NCI-H526 treated with DMSO at 0.1 percent for 48 hours (cell line): ENCODE measurements around the gene CKM.
"Not testable (repeated sequence)": the region's sequence is repeated elsewhere in the genome, so short reads cannot be mapped to it uniquely, and the experiment has no call there.

ENCODE experiments used
- DNase-seq: peaks from one replicate; lab custom pipeline; 2025; lab: John Stamatoyannopoulos, UW

CKM gene

DNA sequence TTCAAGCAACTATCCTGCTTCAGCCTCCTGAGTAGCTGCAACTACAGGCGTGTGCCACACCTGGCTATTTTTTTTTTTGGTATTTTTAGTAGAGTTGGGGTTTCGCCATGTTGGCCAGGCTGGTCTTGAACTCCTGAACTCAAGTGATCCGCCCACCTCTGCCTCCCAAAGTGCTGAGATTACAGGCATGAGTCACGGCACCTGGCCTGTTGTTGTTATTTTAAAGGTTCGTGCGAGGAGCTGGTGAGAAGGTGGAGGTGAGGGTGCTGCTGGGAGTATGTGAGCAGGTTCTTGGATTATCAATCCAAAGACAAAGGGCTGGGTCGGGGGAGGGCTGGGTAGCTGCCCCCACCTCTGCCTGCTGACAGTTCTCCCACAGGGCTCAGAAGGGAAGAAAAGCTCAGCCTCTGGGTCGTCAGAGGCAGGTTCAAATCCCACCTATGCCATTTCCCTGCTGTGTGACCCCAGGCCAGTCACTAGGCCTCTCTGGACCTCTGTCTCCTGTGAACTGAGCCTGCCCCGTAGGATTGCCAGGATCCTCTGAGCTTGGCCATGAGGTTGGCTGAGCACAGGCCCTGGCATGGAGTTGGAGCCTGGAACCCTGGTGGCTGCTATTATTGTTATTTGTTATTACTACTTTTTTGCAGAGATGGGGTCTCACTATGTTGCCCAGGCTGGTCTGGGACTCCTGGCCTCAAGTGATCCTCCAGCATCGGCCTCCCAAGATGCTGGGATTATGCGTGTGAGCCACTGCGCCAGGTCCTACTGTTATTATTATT lies 1.5 kb downstream of the CKM start:
- no peak for DNase-seq

DNA sequence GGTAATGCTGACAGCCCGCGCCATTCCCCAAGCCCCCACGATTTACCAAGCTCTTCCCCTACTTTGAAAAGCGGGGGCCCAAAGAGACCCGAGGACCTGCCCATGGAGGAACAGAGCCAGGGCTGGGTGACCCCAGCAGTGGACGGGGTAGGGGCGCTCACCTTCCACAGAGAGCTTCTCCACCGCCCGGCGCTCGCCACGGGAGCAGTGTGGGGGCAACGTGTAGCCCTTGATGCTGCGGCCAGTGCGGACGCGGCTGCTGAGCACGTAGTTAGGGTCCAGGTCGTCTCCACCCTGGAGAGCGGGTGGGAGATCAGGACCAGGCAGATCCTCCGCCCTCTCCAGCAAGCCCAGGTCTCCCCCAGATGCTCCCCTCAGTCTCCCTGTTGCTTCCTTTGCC lies 7.4 kb downstream of the CKM start:
- DNase-seq, result no peak

DNA sequence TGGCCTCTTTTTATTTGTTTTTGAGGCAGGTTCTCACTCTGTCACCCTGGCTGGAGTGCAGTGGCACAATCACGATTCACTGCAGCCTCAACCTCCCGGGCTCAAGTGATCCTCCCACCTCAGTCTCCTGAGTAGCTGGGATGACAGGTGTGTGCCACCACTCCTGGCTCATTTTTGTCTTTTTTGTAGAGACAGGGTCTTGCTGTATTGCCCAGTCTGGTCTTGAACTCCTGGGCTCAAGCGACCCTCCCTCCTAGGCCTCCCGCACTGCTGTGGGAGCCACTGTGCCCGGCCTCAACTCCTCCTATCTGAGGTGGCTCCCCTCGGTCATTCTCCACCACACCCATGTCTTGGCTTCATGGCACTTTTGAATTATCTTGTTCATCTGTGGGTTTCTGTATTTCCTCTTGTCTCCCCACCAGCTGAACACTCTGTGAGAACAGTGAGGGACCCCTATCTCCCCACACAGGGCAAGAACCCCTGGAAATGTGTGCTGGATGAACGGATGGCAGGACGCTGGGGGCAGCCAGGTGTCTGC lies 7.9 kb downstream of the CKM start:
- no peak for DNase-seq

DNA sequence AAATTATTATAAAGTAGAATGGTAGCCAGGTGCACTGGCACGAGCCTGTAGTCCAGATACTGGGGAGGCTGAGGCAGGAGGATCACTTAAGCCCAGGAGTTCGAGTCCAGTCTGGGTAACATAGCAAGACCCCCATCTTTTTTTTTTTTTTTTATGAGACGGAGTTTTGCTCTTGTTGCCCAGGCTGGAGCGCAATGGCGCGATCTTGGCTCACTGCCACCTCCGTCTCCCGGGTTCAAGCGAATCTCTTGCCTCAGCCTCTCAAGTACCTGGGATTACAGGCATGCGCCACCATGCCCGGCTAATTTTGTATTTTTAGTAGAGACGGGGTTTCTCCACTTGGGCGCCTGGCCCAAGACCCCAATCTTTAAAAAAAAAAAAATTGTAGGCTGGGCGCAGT lies 10.4 kb downstream of the CKM start:
- DNase-seq, result not testable (repeated sequence)

DNA sequence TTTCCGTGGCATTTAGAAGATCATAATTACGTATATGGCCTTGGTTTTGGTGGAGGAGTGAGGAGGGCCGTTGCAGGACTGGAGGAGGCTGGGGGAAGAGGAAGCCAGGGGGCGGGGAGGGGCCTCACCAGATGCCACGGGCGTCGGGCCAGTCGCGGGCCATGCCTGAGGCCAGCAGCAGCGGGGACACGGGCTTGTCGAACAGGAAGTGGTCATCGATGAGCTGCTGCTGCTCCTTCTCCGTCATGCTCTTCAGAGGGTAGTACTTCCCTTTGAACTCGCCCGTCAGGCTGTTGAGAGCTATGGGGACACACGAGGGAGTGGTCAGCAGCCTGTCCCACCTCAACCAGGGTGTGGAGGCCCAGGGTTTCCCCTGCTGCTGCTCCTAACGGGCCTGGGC lies 11.1 kb downstream of the CKM start:
- DNase-seq, result no peak

DNA sequence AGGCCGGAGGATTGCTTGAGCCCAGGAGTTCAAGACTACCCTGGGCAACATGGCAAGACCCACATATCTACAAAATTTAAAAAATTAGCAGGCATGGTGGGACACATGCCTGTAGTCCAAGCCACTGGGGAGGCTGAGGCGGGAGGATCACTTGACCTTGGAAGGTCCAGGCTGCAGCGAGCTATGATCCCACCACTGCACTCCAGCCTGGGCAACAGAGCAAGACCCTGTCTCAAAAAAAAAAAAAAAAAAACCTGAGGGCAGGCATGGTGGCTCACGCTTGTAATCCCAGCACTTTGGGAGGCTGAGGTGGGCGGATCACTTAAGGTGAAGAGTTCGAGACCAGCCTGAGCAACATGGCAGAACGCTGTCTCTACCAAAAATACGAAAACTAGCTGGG lies 13.4 kb downstream of the CKM start:
- not testable (repeated sequence) for DNase-seq

DNA sequence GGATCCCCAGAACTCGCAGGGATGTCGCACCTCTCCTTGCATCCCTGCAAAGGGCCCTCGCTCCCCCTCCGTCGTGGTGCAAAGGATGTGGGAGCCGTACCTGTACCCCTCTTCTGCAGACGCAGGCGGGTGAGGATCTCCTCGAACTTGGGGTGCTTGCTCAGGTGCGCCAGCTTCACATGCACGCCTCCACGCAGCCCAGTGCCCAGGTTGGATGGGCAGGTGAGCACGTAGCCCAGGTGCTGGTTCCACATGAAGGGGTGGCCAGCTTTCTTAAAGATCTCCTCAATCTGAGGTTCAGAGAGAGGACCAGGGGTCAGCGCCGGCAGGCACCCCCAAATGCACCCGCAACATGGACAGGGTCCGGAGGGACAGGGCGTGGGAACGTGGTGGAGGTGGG lies 15.3 kb downstream of the CKM start:
- DNase-seq, result no peak

DNA sequence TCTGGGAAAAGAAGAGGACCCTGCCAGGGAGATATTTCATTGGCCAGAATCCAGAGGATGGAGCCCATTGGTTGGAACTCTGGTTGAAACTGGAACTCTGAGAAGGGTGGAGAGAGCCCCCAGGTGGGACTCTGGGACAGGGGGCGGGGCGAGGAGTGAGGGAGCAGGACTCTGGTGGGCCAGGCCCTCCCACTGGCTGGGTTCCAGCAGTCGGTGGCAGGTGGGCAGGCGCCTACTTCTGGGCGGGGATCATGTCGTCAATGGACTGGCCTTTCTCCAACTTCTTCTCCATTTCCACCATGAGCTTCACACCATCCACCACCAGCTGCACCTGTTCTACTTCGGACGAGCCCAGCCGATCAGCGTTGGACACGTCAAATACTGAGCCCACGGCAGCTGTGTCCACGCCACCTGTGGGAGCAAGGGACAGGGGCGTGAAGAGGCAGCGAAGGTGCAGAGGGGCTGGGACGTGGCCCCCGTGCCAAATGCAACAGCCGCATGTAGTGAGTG lies 16.1 kb downstream of the CKM start:
- DNase-seq, result peak; percentile 16

DNA sequence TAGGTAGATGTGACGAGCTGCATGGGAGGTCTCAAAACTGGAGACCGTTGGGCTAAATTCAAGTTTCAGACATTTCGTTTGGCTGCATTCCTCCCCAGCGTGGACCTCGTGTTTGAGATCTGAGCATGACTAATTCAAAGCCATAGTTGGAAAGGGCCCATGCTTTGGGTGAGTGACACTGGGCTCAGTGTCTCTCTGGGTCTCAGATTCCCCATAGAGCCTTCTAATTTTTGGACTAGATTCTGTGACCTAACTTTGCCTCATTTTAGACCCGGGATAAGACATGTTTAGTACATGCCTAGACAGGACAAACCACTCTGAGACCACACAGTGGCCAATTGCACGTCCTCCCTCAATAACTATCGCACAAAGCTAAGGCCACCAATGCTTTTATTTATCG lies 16.6 kb downstream of the CKM start:
- DNase-seq, result no peak

DNA sequence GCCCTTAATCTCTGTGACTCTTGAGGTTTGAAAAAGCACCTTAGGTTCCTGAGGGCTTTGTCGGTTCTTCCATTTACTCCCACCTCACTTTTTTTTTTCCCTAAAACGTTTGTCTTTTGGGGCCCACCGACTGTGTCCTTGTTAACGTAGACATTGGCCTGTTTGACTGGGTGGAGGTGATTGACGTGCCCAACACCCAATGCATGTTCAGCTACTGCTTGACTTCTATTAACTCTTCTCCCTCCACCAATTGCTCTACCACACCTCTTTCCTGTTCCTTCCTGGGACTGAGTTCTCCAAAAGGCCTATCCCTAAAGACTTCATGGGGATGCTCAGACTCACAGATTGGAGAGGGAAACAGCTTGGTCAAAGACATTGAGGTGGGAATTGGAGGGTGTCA lies 17.3 kb downstream of the CKM start:
- DNase-seq, result no peak

DNA sequence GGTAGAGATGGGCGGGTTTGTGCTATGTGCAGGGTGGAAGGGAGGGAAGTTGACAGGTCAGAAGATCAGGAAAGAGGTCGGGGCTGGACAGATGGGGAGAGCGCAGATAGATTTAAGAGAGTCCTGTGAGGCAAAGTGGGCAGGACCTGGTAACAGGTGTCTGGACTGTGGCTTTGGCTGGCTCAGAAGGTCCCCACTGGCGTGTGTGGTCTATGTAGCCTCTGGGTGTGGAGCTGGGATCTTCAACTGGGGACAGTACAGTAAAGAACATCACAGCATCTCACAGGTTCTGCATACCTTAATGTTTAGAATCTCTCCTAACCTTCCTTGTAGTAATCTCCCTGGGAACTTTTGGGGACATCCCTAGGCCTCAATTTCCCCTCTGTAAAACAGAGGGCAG lies 17.7 kb downstream of the CKM start:
- no peak for DNase-seq

DNA sequence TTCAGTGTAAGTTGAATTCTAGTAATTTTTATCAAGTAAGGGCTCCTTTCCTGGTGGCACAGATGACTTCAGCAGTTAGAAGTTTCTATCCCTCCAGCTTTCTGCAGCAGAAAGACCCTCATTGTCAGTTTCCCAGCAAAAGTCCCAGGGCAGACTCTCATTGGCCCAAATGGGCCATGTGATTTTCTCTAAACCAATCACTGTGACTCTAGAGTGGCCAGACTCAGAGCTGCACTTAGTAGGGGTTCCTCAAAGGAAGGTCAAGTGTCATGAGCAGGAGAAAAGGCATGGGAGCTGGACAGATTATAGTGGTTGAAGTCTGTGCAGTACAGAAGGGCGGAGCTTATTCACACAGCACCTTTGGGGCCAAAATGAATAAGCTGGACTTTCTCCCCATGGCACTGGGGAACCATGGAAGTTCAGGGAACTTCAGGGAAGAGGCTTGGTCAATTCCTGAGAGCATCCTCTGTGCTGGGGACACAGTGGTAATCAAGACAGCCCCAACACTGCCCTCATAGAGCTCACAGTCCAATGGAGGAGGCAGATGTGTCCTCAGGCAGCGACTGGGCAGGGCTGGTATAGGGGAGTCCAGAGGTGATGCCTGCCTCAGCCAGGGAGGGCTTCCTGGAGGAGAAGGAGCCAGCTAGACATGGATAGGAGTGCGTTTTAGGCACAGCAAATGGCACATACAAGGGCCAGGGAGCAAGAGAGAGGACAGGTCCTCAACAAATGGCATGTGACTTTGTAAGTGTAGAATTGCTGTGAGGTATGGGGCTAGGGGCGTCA lies 18.3 kb downstream of the CKM start:
- DNase-seq, result no peak

DNA sequence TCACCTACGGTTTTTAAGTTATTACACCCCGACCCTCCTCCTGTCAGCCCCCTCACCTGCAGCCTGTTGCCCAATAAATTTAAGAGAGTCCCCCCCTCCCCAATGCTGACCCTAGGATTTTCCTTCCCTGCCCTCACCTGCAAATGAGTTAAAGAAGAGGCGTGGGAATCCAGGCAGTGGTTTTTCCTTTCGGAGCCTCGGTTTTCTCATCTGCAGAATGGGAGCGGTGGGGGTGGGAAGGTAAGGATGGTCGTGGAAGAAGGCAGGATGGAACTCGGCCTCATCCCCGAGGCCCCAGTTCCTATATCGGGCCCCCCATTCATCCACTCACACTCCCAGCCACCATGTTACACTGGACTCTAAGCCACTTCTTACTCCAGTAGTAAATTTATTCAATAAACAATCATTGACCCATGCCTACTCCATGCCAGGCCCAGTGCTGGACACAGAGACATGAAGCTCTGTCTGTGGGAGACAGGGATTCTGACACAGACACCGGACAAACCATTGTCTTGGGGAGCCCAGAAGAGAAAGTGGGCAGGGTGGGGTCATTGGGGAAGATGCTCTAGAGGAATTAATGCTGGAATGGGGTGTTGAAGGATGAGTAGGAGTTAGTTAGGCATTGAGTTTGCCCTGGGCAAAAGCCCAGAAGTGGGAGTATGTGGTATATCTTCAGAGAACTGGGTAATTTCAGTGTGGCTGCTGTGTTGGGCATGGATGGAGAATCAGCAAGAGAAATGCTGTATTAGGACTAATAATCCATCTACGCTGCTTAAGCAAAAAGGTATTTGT lies 19.2 kb downstream of the CKM start:
- no peak for DNase-seq

DNA sequence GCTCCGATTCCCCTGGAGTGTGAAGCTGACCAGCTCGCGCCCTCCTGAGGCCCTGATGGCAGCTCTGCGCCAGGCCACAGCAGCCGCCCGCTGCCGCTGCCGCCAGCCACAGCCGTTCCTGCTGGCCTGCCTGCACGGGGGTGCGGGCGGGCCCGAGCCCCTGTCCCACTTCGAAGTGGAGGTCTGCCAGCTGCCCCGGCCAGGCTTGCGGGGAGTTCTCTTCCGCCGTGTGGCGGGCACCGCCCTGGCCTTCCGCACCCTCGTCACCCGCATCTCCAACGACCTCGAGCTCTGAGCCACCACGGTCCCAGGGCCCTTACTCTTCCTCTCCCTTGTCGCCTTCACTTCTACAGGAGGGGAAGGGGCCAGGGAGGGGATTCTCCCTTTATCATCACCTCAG lies 20.3 kb downstream of the CKM start:
- DNase-seq, result no peak

DNA sequence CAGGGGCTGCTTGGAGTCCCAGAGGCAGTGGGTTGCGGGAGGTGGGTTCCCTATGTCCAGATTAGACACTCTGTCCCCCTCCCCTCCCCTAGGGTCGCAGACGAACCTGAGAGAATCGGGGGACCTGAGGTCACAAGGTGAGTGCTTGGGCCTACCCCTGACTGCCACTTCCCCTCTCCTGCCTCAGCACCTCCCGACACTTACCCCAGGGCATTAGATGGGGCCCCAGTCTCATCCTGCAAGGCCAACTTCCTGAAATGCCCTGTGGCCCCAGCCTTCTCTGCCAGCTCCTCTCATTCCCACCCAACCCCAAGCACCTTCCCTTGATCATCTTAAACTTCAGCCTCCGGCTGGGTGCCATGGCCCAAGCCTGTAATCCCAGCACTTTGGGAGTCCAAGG lies 23.0 kb downstream of the CKM start:
- no peak for DNase-seq

DNA sequence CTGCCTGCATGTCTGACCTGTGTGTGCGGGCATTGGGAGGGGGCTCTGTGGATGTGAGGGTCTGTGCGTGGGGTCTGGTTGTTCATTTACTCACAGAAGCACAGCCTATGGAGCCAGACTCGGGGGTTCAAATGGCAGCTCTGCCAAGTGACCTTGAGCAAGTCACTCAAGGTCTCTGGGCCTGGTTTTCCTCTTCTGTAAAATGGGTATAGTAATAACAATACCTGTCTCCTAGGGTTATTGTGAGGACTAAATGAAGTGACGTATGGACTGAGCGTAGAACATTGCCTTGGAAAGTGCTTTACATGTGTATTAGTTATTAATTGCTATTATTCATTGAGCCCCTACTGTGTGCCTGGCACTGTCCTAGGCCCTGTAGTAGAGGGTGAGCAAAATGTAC lies 24.4 kb downstream of the CKM start:
- DNase-seq, result no peak

DNA sequence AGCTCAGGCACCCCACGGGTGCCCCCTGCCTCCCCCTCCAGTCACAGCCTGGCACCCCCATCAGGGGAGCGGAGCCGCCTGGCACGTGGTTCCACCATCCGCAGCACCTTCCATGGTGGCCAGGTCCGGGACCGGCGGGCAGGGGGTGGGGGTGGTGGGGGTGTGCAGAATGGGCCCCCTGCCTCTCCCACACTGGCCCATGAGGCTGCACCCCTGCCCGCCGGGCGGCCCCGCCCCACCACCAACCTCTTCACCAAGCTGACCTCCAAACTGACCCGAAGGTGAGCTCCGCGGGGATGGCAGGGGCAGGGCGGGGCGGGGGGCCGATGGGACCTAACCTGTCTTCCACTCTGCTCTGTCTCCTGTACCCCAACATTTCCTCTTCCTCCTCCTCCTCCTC lies 25.0 kb downstream of the CKM start:
- DNase-seq, result no peak

DNA sequence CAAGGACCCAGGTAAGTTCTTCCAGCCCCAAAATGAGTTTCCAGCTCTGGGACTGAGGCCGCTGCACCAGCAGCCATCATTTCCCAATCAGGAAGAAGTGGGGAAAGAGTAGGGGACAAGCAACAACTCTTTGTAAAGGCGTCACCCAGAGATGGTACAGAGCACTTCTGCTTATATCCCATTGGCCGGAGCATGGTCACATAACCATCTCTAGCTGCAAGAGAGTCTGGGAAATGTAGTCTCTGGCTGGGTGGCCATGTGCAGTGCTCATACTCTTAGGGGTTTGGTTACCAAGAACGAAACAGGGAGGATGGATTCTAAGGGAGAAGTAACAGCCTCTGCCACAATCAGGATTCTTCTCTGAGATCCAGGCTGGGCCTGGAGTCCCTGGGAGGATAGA lies 26.3 kb downstream of the CKM start:
- DNase-seq, result no peak

DNA sequence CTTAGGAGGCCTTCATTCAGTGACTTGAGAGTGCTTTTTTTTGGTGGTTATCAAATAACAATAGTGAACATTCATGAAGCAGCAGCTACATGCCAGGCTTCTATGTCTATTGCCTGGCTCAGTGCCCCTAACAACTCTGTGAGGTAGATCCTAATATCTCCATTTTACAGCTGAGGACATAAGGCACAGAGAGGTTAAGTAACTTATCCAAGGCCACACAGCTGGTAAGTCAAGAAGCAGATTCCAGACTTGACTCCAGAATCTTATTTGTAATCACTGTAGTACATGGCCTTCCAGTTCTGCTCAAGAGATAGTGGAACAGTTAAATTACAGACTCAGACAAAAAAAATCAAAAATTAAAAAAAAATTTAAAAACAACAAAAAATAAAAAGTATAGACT lies 26.8 kb downstream of the CKM start:
- no peak for DNase-seq

DNA sequence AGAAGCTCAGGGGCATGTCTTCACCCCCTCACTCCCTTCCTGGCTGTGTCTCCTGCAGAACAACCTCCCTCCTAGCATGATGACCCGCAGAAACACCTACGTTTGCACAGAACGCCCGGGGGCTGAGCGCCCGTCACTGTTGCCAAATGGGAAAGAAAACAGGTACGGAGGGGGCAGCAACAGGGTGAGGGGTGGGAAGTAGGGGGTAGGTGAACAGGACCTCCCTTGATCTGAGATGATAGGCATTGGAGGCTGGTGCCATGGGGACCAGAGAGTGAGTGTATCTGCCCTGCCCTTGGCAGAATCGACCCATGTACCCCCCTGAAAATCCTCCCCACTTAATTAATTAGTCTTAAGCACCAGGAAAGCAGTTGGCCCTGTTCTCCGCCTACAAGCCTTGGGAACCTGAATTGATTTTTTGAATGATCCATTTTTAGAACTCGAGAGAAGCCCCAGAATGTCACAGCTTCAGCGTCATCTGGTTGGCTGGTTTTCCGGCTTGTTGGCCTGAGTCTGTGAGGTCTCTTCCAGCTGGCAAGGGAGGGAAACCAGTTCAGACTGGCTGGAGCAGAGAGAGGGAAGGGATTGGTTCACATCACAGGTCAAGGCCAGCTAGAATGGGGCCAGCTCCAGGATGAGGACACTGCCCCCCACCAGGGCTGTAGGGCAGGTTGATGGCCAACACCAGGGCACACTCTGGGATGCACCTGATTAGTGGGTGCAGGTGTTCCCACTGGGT lies 28.2 kb downstream of the CKM start:
- DNase-seq, result no peak

DNA sequence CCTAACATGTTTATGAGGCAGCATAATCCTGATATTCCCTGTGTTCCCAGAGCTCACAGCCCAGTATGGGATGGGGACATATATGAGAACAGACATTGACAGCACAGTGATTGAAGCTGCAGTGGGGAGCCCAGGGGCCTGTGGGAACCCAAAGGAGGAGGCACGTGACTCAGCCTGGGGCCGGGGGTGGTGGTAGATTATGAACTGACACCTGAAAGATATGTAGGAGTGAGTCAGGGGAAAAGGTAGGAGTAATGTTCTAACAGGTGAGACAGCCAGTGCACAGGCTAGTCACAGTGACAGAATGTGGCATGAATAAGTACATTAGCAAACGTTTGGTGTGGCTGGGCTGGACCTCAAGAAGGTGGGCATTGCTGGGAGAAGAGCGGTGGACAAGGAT lies 29.0 kb downstream of the CKM start:
- no peak for DNase-seq

DNA sequence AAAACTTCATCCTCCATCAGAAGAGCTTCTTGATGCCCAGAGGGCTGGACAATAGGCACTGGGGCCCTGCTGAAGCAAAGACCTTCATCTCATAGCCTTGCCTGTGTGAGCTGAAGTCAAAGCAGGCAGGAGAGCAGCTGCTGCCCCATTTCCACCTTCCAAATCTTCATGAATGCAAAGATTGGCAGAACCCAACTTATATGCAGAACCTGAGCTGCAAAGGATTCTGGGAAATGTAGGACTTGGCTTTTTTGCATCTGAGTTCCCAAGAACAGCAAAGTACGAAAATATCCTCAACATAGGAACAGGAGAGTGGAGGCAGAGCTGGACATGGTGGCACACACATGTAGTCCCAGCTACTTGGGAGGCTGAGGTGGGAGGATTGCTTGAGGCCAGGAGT lies 30.8 kb downstream of the CKM start:
- no peak for DNase-seq
